HepG2 (cell line): ENCODE measurements around the gene SH2D3A. TPM values are rescaled to one million over a fixed set of nuclear protein-coding genes. Genes with fewer than 3 reads are reported as not detected.

Experiments
- ATF2 ChIP-seq: sonication (generic); formaldehyde crosslinking; IDR thresholded peaks from 2 replicates; pipeline ENCODE4 v1.4.0; 2020; ENCODE audit warnings: missing genetic modification reagents
- ATF5 ChIP-seq: sonication (generic); formaldehyde crosslinking; IDR thresholded peaks from 2 replicates; pipeline ENCODE4 v1.4.0; 2020; ENCODE audit warnings: mild to moderate bottlenecking, low read depth, missing genetic modification reagents
- ATM ChIP-seq: fragments of 450-650 bp; IDR thresholded peaks from 2 replicates; pipeline ENCODE4 v1.7.1; 2017; ENCODE audit warnings: mild to moderate bottlenecking, borderline replicate concordance
- CREB3 ChIP-seq: sonication (generic); formaldehyde crosslinking; IDR thresholded peaks from 2 replicates; pipeline ENCODE4 v1.5.0; 2020; ENCODE audit warnings: missing genetic modification reagents
- EZH2 ChIP-seq: conservative IDR thresholded peaks from 2 replicates; pipeline ENCODE4 v1.6.1; 2012; ENCODE audit warnings: mild to moderate bottlenecking, low read depth, low read length, moderate library complexity
- HES4 ChIP-seq: sonication (generic); formaldehyde crosslinking; IDR thresholded peaks from 2 replicates; pipeline ENCODE4 v1.9.0; 2021; ENCODE audit warnings: mild to moderate bottlenecking, missing genetic modification reagents, borderline replicate concordance
- HOMEZ ChIP-seq: IDR thresholded peaks from 2 replicates; pipeline ENCODE4 v1.6.1; 2016; ENCODE audit warnings: low read depth
- IKZF4 ChIP-seq: sonication (generic); formaldehyde crosslinking; IDR thresholded peaks from 2 replicates; pipeline ENCODE4 v1.5.1; 2020; ENCODE audit warnings: borderline replicate concordance, mild to moderate bottlenecking, low read depth, missing genetic modification reagents; ENCODE audit errors: not compliant biosample characterization
- LCORL ChIP-seq, 2 experiments: fragments of 450-650 bp in 1 of 2; sonication (generic) in 1 of 2; formaldehyde crosslinking in 1 of 2; IDR thresholded peaks; 2 replicates each; pipeline versions ENCODE4 v1.5.0 to v1.6.1; 2017 to 2020; ENCODE audit warnings: antibody characterized with exemption in 1 of 2, missing genetic modification reagents in 1 of 2
- MTERF4 ChIP-seq: sonication (generic); formaldehyde crosslinking; IDR thresholded peaks from 2 replicates; pipeline ENCODE4 v1.8.0; 2023; ENCODE audit warnings: mild to moderate bottlenecking, missing genetic modification reagents
- NFKBIZ ChIP-seq: IDR thresholded peaks from 2 replicates; pipeline ENCODE4 v1.6.1; 2018; ENCODE audit warnings: missing genetic modification reagents, missing compliant biosample characterization
- PCBP2 ChIP-seq: fragments of 200-400 bp; formaldehyde crosslinking; optimal IDR thresholded peaks from 2 replicates; pipeline ENCODE3; 2018; ENCODE audit warnings: low read length, low read depth; ENCODE audit not compliant: poor library complexity, severe bottlenecking
- PHB2 ChIP-seq: fragments of 450-650 bp; IDR thresholded peaks from 2 replicates; pipeline ENCODE4 v1.6.1; 2018; ENCODE audit not compliant: partially characterized antibody
- PHF20 ChIP-seq: sonication (generic); formaldehyde crosslinking; IDR thresholded peaks from 2 replicates; pipeline ENCODE4 v1.5.0; 2020; ENCODE audit warnings: mild to moderate bottlenecking, missing genetic modification reagents
- SNAPC4 ChIP-seq: sonication (generic); formaldehyde crosslinking; IDR thresholded peaks from 2 replicates; pipeline ENCODE4 v1.4.0; 2020; ENCODE audit warnings: mild to moderate bottlenecking, missing genetic modification reagents
- ZFP36 ChIP-seq: fragments of 150-350 bp; IDR thresholded peaks from 2 replicates; pipeline ENCODE4 v1.6.1; 2018; ENCODE audit warnings: borderline replicate concordance, low read length, low read depth; ENCODE audit not compliant: partially characterized antibody
- ZNF12 ChIP-seq: sonication (generic); formaldehyde crosslinking; IDR thresholded peaks from 2 replicates; pipeline ENCODE4 v1.5.0; 2020; ENCODE audit warnings: missing genetic modification reagents
- polyA plus RNA-seq, 8 experiments: library from polyadenylated mRNA; depleted of rRNA in 3 of 8; stranded (reverse) in 7 of 8; unstranded in 1 of 8; fragments of >200 nt; fragmentation: Illumina TruSeq in 4 of 8; extraction: Trizol in 4 of 8; gene quantifications; 2 replicates each; pipeline versions ENCODE4 v1.2.1 to v1.2.3, GENCODE V29; 2011 to 2016; ENCODE audit warnings: low read depth in 4 of 8, missing spikeins in 1 of 8, mixed read lengths in 1 of 8; ENCODE audit not compliant: insufficient read depth in 1 of 8
- total RNA-seq, 5 experiments: library from RNA; depleted of rRNA; stranded (reverse); fragments of >200 nt; fragmentation: Illumina TruSeq; extraction: Trizol; gene quantifications; 2 replicates each; pipeline ENCODE4 v1.2.3, GENCODE V29; 2016; ENCODE audit warnings: low read depth in 1 of 5

SH2D3A gene
- total and polyA plus RNA-seq, 2 of the 13 experiments (the other 11 are each of a cell fraction or from before 2014, with no cell fraction given): 1.0 to 2.2 TPM

GRCh38 chr19:6737284-6737872, 29.9 kb downstream of the SH2D3A start, which contains the start of gene GPR108 (continued):
- TF ChIP-seq CREB3: no peak
- peak; percentile 49 for TF ChIP-seq IKZF4 (CRISPR knock-in tag)
- no peak for TF ChIP-seq PHB2
- no peak for TF ChIP-seq MTERF4 (CRISPR knock-in tag)
- no peak for TF ChIP-seq ATF2
- no peak for TF ChIP-seq PCBP2
- TF ChIP-seq LCORL (IDR thresholded peaks at IDR 0.05): no peak
- no peak for TF ChIP-seq LCORL (CRISPR knock-in tag; IDR thresholded peaks at IDR 0.05)
- no peak for TF ChIP-seq ZFP36
- TF ChIP-seq EZH2: no peak
- no peak for TF ChIP-seq NFKBIZ (CRISPR knock-in tag)
- no peak for TF ChIP-seq SNAPC4 (CRISPR knock-in tag)
- no peak for TF ChIP-seq ZNF12
- no peak for TF ChIP-seq HES4 (CRISPR knock-in tag)
- no peak for TF ChIP-seq ATF5 (CRISPR knock-in tag)
- peak; percentile 24; the same call in 1 of the 2 replicates for TF ChIP-seq PHF20
- TF ChIP-seq ATM: no peak
- TF ChIP-seq HOMEZ (CRISPR knock-in tag): no peak
